HuH-7.5 (cell line): ENCODE results near the gene DNAAF9.

Source experiments
- DNase-seq: peaks from one replicate; pipeline ENCODE4 v3.0.0; 2011; ENCODE audit warnings: low spot score

Gene DNAAF9

GRCh38 chr20:3371754-3372153 is 35.7 kb downstream of the DNAAF9 start:
- no peak for DNase-seq

GRCh38 chr20:3367089-3367488 is 40.4 kb downstream of the DNAAF9 start:
- DNase-seq: no peak

- no peak for DNase-seq
These were observed 43.0 kb downstream of the DNAAF9 start for GRCh38 chr20:3364323-3365013.

GRCh38 chr20:3360752-3361151 is 46.7 kb downstream of the DNAAF9 start:
- no peak for DNase-seq

- DNase-seq: no peak
These were observed 48.7 kb downstream of the DNAAF9 start for GRCh38 chr20:3358676-3359340.
